HEK293 (cell line): ENCODE measurements around the gene C12orf42.

ENCODE experiments used
- MEIS1 ChIP-seq: sonication (generic); formaldehyde crosslinking; IDR thresholded peaks from 2 replicates; pipeline ENCODE4 v1.8.1; 2022; ENCODE audit warnings: missing genetic modification reagents, mild to moderate bottlenecking, borderline replicate concordance
- ZNF423 ChIP-seq: fragments of 450-650 bp; formaldehyde crosslinking; IDR thresholded peaks from 2 replicates; pipeline ENCODE4 v1.5.1; 2016; ENCODE audit warnings: missing biosample characterization, missing genetic modification characterization
- ZNF677 ChIP-seq: fragments of 450-650 bp; IDR thresholded peaks from 2 replicates; pipeline ENCODE4 v1.5.0; 2018; ENCODE audit warnings: missing biosample characterization, mild to moderate bottlenecking, missing genetic modification characterization, moderate library complexity
- TF ChIP-seq, protein P1 (sequence below): fragments of 450-650 bp; formaldehyde crosslinking; IDR thresholded peaks from 2 replicates; pipeline ENCODE4 v1.5.1; 2016; ENCODE audit warnings: missing biosample characterization, missing genetic modification characterization
- TF ChIP-seq, protein P2 (sequence below): fragments of 450-650 bp; formaldehyde crosslinking; IDR thresholded peaks from 2 replicates; pipeline ENCODE4 v1.5.1; 2016; ENCODE audit warnings: missing biosample characterization, missing genetic modification characterization
- TF ChIP-seq, protein P3 (sequence below): IDR thresholded peaks from 2 replicates; pipeline ENCODE4 v1.6.1; 2011; ENCODE audit warnings: mild to moderate bottlenecking, low read depth, low read length, borderline replicate concordance

DNA sequence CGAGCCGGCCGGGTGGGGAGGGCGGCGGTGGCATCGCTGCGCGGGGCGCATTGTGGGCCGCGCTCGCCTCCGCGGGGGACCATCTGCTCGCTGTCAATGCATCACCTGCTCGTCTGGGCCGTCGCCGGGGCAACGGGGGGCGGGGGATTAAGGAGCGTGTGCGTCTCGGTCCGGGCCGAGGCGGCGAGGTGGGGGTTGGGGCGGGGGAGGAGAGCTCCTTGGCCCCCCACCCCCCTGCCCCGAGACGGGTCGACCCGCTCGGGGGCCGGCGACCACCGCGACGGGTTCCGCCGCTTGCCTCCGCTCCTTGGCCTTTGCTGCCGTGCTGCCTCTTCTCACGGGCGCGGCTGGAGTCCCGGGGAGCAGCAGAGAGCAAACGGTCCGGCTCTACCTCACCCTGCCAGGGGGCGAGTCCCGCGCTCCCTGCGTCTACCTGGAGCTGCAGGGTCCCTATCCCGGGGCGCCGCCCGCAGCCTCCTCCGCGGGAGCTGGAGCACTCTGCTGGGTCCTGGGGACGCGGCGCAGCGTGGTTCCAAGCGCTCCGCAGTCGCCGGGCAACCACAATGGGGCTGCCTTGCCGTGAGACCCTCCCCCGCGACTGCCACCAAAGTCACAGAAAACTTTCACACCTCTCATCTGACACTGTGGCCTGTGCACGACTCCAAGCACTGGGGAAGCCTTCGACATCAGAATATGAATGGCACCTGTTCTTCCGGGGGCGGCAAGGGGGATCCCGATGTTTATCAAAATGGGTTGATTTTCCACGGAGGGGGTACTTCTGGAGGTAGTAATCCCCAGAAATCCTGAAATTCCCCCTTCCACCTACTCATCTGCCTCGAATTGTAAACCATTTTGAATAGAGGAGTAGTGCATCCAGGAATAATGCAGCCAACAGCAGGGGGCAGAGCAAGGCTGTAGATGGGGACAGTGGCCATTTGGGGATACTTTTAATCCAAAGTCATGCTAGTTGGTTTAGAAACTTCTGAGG, at the start of gene C12orf42:
- TF ChIP-seq MEIS1 (CRISPR knock-in tag) (no peak), ZNF423 (tag by site-specific recombination) (0 out of 2 replicates have a peak, but pooled peaks have one; percentile 36), ZNF677 (tag by site-specific recombination) (no peak)
- TF ChIP-seq, protein P1, sequence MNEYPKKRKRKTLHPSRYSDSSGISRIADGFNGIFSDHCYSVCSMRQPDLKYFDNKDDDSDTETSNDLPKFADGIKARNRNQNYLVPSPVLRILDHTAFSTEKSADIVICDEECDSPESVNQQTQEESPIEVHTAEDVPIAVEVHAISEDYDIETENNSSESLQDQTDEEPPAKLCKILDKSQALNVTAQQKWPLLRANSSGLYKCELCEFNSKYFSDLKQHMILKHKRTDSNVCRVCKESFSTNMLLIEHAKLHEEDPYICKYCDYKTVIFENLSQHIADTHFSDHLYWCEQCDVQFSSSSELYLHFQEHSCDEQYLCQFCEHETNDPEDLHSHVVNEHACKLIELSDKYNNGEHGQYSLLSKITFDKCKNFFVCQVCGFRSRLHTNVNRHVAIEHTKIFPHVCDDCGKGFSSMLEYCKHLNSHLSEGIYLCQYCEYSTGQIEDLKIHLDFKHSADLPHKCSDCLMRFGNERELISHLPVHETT: no peak
- TF ChIP-seq, protein P2, sequence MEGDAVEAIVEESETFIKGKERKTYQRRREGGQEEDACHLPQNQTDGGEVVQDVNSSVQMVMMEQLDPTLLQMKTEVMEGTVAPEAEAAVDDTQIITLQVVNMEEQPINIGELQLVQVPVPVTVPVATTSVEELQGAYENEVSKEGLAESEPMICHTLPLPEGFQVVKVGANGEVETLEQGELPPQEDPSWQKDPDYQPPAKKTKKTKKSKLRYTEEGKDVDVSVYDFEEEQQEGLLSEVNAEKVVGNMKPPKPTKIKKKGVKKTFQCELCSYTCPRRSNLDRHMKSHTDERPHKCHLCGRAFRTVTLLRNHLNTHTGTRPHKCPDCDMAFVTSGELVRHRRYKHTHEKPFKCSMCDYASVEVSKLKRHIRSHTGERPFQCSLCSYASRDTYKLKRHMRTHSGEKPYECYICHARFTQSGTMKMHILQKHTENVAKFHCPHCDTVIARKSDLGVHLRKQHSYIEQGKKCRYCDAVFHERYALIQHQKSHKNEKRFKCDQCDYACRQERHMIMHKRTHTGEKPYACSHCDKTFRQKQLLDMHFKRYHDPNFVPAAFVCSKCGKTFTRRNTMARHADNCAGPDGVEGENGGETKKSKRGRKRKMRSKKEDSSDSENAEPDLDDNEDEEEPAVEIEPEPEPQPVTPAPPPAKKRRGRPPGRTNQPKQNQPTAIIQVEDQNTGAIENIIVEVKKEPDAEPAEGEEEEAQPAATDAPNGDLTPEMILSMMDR (tag by site-specific recombination): peak; percentile 34; the same call in 1 of the 2 replicates
- TF ChIP-seq, protein P3, sequence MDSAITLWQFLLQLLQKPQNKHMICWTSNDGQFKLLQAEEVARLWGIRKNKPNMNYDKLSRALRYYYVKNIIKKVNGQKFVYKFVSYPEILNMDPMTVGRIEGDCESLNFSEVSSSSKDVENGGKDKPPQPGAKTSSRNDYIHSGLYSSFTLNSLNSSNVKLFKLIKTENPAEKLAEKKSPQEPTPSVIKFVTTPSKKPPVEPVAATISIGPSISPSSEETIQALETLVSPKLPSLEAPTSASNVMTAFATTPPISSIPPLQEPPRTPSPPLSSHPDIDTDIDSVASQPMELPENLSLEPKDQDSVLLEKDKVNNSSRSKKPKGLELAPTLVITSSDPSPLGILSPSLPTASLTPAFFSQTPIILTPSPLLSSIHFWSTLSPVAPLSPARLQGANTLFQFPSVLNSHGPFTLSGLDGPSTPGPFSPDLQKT: no peak
